DND-41 (cell line): ENCODE results near the gene ZNHIT6.
A peak's percentile ranks its signal among the peaks of the same experiment; 100 is the strongest.

Source experiments
- ATAC-seq: fragments of 200-7000 bp; cut with Tn5 transposase; 3 replicates; pipeline ENCODE4 v1.9.1; 2021; ENCODE audit warnings: low read depth; ENCODE audit not compliant: insufficient read depth
- DNase-seq: peaks from one replicate; pipeline ENCODE4 v3.0.0-alpha.2; 2020
- H2AFZ ChIP-seq: 2 replicates; pipeline ENCODE4 v1.6.0; 2012; ENCODE audit warnings: low read depth, low read length
- H3K27ac ChIP-seq: 2 replicates; pipeline ENCODE4 v1.5.1; 2012; ENCODE audit warnings: low read length, inconsistent platforms
- H3K27me3 ChIP-seq: fragments of 200-600 bp; sonication (generic); 2 replicates; pipeline ENCODE4 v1.6.0; 2012; ENCODE audit warnings: low read length, mild to moderate bottlenecking, inconsistent platforms; ENCODE audit not compliant: insufficient read depth, poor library complexity
- H3K36me3 ChIP-seq: 2 replicates; pipeline ENCODE4 v1.5.1; 2012; ENCODE audit warnings: low read length, inconsistent platforms; ENCODE audit not compliant: insufficient read depth
- H3K4me1 ChIP-seq: 2 replicates; pipeline ENCODE4 v1.5.1; 2012; ENCODE audit warnings: mild to moderate bottlenecking, low read length; ENCODE audit not compliant: insufficient read depth
- H3K4me2 ChIP-seq: 2 replicates; pipeline ENCODE4 v1.6.0; 2012; ENCODE audit warnings: mild to moderate bottlenecking, moderate library complexity, low read length, inconsistent platforms; ENCODE audit not compliant: insufficient read depth
- H3K4me3 ChIP-seq, 2 experiments: fragments of 200-600 bp in 1 of 2; shearing (Covaris generic) in 1 of 2; 2 replicates each; pipeline ENCODE4 v1.5.1; 2012 to 2016; ENCODE audit warnings: inconsistent platforms in 2 of 2, low read length in 2 of 2, mild to moderate bottlenecking in 2 of 2, low read depth in 1 of 2, moderate library complexity in 1 of 2
- H3K79me2 ChIP-seq: 2 replicates; pipeline ENCODE4 v1.6.0; 2012; ENCODE audit warnings: low read length, inconsistent platforms; ENCODE audit not compliant: insufficient read depth
- H3K9ac ChIP-seq: 2 replicates; pipeline ENCODE4 v1.6.0; 2012; ENCODE audit warnings: low read depth, mild to moderate bottlenecking, inconsistent platforms, low read length, moderate library complexity
- H3K9me3 ChIP-seq: 2 replicates; pipeline ENCODE4 v1.5.1; 2012; ENCODE audit warnings: low read length, moderate library complexity, mild to moderate bottlenecking, inconsistent platforms; ENCODE audit not compliant: insufficient read depth, severe bottlenecking
- H4K20me1 ChIP-seq: 2 replicates; pipeline ENCODE4 v1.6.0; 2012; ENCODE audit warnings: low read length; ENCODE audit not compliant: insufficient read depth
- CTCF ChIP-seq: IDR thresholded peaks from 2 replicates; pipeline ENCODE4 v1.5.1; 2012; ENCODE audit warnings: borderline replicate concordance, low read length, moderate library complexity, mild to moderate bottlenecking; ENCODE audit not compliant: poor library complexity, severe bottlenecking; ENCODE audit errors: extremely low read depth
- EZH2 ChIP-seq: IDR thresholded peaks from 3 replicates; pipeline ENCODE4 v1.6.1; 2012; ENCODE audit warnings: borderline replicate concordance, low read depth, mild to moderate bottlenecking, moderate library complexity, low read length, inconsistent platforms; ENCODE audit not compliant: severe bottlenecking

ZNHIT6 gene, protein sequence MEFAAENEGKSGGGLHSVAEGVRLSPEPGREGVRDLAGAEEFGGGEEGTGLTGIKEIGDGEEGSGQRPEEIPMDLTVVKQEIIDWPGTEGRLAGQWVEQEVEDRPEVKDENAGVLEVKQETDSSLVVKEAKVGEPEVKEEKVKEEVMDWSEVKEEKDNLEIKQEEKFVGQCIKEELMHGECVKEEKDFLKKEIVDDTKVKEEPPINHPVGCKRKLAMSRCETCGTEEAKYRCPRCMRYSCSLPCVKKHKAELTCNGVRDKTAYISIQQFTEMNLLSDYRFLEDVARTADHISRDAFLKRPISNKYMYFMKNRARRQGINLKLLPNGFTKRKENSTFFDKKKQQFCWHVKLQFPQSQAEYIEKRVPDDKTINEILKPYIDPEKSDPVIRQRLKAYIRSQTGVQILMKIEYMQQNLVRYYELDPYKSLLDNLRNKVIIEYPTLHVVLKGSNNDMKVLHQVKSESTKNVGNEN

GRCh38 chr1:85707990-85708828, at the start of gene ZNHIT6:
Gene ZNHIT6 (minus strand): TSS chr1:85708433. CDS start chr1:85708284, 149 bp downstream.
- peak within 1 kb of the TSS; percentile 43 to 69 for H3K4me3 ChIP-seq
- peaks cover 29% of the 10 kb centered on the region for H3K36me3 ChIP-seq
- H3K9me3 ChIP-seq, result no peaks in the 10 kb centered on the region
- peak within 1 kb of the TSS; percentile 72 for H3K4me2 ChIP-seq
- H3K27me3 ChIP-seq, result no peaks in the 10 kb centered on the region
- H3K4me1 ChIP-seq, result peaks cover 45% of the 10 kb centered on the region
- DNase-seq, result peak; percentile 93
- TF ChIP-seq CTCF, result peak; percentile 61
- TF ChIP-seq EZH2, result no peak
- peak within 1 kb of the TSS; percentile 63 for H3K9ac ChIP-seq
- H2AFZ ChIP-seq, result peak within 1 kb of the TSS; percentile 80
- peak within 1 kb of the TSS; percentile 87 for H3K27ac ChIP-seq
- peaks cover 49% of the 10 kb centered on the region for H3K79me2 ChIP-seq
- ATAC-seq, result peak; percentile 94
- no peaks in the 10 kb centered on the region for H4K20me1 ChIP-seq

- DNase-seq, result no peak
- Histone ChIP-seq H2AFZ (no peak overlapping the region), H3K4me1 (no peaks in the 10 kb centered on the region), H3K9ac (no peak overlapping the region), H3K27me3 (no peaks in the 10 kb centered on the region), H3K27ac (no peak overlapping the region), H3K4me3 (no peak overlapping the region), H3K79me2 (no peaks in the 10 kb centered on the region), H3K4me2 (no peak overlapping the region), H3K9me3 (no peaks in the 10 kb centered on the region), H3K36me3 (no peaks in the 10 kb centered on the region), H4K20me1 (no peaks in the 10 kb centered on the region)
- no peak for ATAC-seq
- TF ChIP-seq CTCF, result no peak
- TF ChIP-seq EZH2, result no peak
These were observed 48.6 kb upstream of the ZNHIT6 start for GRCh38 chr1:85756864-85757263.

- DNase-seq, result no peak
- no peaks in the 10 kb centered on the region for H4K20me1 ChIP-seq
- no peaks in the 10 kb centered on the region for H3K9me3 ChIP-seq
- H3K27me3 ChIP-seq, result no peaks in the 10 kb centered on the region
- H3K36me3 ChIP-seq, result no peaks in the 10 kb centered on the region
- TF ChIP-seq EZH2, result no peak
- no peak for TF ChIP-seq CTCF
- no peak overlapping the region for H3K27ac ChIP-seq
- no peak for ATAC-seq
- no peak overlapping the region for H3K9ac ChIP-seq
- H3K4me2 ChIP-seq, result no peak overlapping the region
- no peak overlapping the region for H3K4me3 ChIP-seq
- H3K4me1 ChIP-seq, result no peaks in the 10 kb centered on the region
- no peaks in the 10 kb centered on the region for H3K79me2 ChIP-seq
- no peak overlapping the region for H2AFZ ChIP-seq
These were observed 39.9 kb upstream of the ZNHIT6 start for GRCh38 chr1:85748120-85748519.
